GM18517 (cell line): Measurements from ENCODE around the gene ZNF346.

Experiments
- ATAC-seq: cut with Tn5 transposase; IDR thresholded peaks from one replicate; pipeline ENCODE4 v1.9.1; 2021; ENCODE audit warnings: mild to moderate bottlenecking, moderate library complexity; ENCODE audit not compliant: unreplicated experiment

Gene ZNF346

DNA sequence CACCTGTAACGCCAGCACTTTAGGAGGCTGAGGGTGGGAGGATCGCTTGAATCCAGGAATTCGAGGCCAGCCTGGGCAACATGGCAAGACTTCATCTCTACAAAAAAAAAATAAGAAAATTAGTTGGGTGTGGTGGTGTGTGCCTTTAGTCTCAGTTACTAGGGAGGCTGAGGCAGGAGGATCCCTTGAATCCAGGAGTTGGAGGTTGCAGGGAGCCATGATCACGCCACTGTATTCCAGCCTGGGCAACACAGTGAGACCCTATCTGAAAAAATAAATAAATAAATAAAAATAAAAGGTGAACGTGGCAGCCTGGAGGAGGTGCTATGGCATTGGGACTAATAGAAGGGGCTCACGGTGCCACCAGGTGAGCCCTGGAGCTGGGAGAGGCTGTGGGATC lies 71.3 kb downstream of the ZNF346 start:
- no peak for ATAC-seq

DNA sequence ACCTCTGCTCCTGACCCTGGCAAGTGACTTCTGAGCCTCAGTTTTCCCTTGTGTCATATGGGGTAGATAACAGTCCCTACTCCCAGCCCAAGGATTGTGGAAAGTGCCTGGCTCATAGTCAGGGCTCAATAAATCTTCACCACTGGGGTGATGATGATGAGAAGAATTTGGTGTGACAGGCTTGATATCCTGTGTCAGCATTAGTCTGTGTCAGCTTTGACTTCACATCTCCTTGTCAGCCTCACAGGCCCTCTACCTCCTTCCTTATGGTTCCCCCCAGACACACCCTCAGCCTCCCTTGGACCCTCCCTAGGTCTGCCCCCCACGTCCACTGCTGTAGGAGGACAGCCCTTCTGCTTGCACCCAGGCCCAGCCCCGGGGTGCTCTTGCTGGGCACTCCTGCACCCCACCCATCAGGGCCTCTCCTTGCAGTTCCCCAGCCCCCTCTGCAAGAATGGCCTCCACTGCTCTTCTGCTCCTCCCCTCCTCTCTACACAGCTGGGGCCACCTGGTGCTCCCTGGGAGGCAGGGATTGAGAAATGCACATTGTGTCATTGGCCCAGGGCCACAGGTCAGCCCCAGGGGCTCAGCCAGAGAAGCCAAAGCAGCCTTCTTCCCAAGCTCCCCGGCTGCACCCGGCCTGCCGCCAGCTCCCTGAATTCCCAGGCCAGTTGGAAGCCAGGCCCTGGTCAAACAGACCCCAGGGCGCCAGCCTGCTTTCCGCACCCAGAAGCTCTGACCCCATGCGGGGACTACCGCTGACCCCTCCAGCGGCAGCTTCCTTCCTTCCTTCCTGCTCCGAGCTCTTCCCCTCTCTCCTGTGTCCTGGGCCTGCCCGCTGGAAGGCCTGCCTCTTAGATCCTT lies 72.0 kb downstream of the ZNF346 start:
- no peak for ATAC-seq

DNA sequence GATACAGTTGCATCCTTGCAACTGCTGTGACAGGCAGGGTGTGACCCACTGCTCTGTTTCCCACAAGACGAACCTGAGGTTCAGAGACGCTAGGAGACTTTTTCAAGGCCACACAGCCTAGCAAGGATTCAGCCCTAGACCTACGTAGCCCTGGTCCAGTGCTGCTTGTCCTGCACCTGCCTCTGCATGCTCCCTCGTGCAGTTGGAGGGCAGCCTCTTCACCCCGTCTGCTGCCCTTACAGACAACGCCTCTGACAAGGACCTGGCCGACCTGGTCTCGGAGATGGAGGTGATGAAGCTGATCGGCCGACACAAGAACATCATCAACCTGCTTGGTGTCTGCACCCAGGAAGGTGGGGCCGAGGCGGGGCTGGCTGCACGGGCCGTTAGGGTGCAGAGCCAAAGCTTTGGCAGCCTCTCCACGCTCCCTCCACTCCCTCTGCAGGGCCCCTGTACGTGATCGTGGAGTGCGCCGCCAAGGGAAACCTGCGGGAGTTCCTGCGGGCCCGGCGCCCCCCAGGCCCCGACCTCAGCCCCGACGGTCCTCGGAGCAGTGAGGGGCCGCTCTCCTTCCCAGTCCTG lies 72.7 kb downstream of the ZNF346 start:
- no peak for ATAC-seq

DNA sequence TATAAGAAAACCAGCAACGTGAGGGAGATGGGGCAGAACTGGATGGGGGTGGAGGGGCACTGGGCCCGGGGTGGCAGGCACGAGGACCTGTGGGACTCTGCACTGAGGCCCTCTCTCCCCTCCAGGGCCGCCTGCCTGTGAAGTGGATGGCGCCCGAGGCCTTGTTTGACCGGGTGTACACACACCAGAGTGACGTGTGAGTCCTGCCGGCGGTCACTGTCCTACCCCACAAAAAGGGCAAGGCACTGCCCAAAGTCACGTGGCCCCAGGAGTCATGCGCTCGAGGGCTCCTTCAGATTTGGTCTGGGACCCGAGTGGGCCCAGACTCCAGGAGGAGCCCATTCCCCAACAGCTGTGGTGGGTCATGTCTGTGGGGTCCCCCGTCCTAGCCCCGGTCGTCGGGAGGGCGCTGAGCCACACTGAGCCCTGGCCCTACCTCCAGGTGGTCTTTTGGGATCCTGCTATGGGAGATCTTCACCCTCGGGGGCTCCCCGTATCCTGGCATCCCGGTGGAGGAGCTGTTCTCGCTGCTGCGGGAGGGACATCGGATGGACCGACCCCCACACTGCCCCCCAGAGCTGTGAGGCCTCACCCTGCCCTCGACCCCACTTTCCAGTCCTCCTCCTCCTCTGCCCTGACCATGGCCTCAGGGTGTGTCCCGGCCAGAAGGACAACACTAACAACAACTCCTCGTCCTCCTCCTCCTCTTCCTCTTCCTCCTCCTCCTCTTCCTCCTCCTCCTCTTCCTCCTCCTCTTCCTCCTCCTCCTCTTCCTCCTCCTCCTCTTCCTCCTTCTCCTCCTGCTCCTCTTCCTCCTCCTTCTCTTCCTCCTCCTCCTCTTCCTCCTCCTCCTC lies 73.9 kb downstream of the ZNF346 start:
- no peak for ATAC-seq

DNA sequence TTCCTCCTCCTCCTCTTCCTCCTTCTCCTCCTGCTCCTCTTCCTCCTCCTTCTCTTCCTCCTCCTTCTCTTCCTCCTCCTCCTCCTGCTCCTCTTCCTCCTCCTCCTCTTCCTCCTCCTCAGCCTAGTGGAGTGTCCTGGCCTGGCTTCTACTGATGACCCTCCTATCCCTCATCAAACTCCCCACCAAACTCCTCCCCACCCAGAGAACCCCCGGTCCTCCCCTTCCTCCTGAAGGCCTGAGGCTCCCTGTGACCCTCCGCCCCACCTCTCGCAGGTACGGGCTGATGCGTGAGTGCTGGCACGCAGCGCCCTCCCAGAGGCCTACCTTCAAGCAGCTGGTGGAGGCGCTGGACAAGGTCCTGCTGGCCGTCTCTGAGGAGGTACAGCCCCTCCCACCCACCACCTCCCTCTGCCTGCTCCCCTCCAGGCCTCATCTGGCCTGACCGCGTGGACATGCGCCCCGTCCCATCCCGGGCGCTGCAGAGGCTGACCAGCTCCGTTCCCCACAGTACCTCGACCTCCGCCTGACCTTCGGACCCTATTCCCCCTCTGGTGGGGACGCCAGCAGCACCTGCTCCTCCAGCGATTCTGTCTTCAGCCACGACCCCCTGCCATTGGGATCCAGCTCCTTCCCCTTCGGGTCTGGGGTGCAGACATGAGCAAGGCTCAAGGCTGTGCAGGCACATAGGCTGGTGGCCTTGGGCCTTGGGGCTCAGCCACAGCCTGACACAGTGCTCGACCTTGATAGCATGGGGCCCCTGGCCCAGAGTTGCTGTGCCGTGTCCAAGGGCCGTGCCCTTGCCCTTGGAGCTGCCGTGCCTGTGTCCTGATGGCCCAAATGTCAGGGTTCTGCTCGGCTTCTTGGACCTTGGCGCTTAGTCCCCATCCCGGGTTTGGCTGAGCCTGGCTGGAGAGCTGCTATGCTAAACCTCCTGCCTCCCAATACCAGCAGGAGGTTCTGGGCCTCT lies 74.8 kb downstream of the ZNF346 start:
- no peak for ATAC-seq

DNA sequence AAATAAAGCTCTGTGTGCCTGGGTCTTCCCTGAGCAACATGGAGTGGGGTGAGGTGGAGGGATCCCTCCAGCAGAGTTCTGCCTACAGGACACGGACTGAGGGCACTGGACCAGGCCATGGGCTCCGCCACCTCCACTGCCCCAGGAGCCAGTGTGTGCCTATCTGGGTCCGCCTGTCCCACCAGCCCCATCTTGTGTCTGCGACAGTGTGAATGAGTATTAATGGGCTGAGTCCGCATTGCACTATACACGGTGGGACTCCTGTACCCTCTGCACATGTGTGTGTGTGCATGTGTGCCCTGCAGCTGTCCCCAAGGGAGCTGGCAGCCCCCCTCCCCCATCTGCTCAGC lies 75.6 kb downstream of the ZNF346 start:
- no peak for ATAC-seq

DNA sequence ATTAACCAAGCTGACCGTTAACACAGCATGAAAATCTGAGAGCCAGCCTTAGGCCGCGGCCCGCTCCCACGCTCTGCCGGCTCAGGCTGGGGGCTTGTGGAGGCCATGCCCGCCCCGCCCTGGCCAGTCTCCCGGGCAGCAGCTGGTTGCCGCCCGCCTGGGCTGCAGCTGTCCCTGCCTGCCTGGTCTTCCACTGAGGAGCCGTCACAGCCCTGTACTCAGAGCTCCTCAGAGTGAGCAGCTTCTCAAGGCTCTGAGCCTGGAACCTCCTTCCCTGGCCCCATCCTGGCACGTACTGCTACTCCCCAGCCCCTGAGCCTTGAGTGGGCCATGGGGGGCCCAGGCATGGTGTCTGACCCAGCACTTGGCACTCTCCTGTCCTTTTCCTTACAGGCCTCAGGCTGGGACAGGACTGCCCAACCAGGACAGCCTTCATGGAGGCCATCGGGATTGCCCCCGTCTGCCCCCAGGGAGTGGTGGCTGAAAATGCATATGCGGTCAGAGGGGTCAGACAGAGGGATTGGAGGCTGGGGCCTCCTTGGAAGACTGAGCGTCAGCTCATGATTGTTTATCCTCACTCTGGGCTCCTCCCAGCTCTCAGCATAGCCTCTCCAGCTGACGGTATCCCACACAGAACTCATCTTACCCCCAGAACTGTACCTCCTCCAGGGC lies 76.1 kb downstream of the ZNF346 start:
- no peak for ATAC-seq

DNA sequence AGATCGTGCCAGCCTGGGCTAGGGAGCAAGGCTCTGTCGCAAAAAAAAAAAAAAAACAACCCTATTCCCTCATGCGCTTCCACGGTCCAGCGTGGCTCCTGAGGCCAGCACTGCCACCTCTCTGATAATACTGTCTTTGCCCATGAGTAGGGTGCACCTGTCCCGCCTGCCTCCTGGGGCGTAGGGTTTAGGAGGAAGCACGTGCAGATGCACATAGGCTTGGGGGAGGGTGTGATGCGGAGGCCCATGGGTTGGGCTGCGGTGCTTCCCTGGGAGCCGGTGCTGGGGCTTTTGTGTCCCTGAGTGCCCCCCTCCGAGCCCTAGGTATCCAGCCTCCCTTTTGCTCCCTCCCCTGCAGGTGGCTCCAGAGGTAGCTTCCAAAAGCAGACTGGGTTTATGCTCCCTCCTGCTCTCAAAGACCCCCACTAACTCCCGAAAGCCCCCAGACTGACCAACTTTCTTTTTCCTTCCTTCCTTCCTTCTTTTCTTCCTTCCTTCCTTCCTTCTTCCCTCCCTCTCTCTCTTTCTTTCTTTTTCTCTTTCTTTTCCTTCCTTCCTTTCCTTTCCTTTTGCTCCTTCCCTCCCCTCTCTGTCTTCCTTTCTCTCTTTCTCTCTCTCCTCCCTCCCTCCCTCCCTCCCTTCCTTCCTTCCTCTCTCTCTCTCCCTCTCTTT lies 77.1 kb downstream of the ZNF346 start:
- ATAC-seq: no peak

DNA sequence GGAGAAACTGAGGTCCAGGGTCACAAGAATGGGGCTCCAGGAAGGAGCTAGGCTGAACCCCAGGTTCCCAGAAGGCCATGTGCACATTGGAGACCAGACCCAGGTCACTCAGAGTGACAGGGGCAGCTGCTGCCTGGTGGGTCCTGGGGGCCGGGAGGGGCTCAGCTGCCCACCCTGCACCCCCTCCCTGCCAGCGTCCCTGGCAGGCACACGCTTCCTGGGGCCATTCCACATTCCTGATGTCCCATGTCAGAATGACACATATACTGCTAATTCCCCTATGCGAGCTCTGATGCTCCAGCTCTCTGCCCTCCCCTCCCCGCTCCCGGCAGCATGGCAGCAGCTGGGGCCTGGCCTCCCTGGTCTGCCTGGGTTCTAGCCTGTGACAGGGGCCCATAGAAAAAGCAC lies 78.2 kb downstream of the ZNF346 start:
- ATAC-seq: no peak

DNA sequence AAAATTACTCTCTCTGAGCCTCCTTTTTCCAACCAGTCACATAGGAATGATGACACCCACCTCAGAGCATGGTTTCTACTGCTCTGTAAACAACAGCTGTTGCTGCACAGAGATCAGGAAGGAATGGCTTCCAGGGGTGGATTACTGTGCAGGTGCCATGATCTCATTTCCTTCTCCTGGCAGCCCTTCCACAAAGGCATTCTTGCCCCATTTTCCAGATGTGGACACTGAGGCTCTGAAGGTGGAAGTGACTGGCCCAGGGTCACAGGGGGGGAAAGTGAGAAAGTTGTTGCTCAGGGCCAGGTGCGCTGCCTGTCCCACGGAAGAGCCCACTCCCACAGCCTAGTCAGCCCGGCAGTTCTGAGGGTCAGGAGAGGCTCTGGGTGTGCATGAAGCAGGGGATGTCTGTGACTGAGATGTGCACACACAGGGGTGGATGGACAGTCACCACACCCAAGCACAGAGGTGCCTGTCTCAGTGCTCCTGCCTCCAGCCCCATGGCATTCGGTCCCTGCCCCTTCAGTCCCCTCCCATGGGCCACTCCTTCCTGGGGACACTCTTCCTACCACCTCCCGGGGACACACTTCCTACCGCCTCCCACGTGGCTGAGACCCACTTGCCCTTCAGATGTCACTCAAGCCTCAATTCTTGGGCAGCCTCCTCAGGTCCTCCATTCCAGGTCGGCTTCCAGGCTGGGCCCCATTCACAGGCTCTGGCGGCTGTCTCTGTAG lies 81.2 kb downstream of the ZNF346 start:
- no peak for ATAC-seq

DNA sequence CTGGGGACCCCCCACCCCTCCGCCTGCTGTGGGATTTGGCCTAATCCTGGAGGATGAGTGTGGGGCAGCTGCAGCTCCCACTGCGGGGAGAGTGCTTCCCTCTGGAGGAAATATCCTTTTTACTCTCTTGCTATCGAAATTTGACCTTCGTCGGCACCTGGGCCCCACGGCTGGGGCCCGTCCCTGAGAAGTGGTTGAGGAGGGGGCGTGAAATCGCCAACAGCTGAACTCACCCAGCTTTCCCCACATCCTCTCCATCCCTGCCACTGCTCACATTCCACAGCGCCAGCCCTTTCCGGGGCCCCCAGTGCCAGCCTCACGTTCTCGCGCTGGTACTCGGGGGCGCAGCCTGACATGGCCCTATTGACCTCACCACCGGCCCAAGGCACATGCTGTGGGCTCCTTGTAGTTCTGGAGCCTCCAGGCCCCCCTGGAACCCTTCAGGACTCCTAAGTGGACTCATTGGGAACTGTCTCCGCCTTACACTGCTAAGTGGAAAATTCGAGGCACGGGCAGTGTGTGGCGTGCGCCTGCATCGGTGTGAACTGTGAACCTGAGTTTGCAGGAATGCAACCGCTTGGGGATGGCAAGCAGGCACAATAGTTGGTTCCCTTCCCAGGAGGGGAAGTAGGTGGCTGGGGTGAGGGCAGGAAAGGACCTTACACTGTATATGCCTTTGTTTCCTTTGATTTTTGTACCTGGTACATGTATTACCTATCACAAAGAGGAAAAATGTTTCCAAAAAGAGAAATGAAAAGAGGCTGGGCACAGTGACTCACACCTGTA lies 83.4 kb downstream of the ZNF346 start:
- ATAC-seq: no peak

DNA sequence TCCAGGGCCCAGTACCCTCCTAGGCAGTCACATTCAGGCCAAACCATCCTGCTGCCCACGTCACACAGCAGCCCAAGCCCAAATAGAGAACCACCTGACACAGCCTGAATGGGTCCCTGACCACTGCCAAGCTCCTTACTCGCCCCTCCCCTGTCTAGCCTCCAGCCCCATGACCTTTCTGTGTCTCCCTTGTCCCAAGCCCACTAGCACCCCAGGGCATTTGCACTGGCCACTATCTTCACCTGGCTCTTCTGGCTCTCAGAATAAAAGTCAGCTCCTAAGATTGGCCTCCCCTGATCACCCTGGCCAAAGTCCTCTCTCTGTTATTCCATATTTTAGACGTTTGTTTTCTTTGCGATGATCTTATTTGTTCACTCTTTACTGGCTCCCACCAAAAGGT lies 84.7 kb downstream of the ZNF346 start:
- ATAC-seq: no peak

DNA sequence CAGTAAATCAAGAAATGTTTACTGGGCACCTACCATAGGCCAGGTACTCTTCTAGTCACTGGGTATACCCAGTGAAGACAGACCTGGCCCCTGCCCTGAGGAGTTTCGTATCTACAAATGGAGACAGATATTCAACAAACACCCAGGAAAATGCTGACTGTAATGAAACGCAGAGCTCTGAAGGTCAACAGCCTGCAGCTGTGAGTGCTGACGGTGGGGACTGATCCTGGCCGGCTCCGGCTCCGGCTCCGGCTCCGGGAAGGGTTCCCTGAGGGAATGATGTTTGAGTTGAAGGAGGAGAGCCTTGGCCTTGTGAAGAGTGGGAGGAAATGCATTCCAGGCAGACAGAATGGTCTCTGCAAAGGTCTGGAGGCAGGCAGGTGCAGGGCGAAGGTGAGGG lies 87.3 kb downstream of the ZNF346 start:
- ATAC-seq: no peak

DNA sequence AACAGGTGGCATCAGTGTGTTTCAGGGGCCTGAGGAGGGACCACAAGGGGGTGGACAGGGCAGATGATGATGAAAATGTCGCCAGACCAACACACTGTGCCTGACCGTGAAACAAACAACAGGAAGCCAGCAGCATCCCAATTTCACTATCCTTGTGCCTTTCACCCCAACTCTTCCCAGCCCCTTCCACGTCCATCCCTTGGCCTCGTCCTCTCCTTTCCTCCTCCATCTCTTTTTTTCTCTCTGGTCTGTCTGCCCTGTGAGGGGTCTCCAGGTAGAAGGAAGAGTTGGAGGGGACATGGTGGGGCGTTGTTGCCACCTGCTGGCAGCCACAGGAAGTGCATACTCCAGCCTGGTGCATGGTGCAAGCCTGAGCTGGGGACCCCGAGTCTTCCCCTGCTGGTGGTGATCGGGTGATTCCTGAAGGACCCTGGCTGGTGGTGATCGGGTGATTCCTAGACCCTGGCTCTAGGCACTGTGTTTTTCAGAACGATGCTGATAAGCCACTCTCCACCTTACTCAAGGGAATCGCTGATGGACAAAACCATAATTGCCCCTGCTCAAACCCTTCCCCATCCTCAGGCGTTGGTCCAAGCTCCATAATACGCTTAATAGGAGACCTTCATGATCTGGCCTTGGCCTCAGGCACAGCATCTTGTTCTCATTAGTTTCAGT lies 89.4 kb downstream of the ZNF346 start:
- no peak for ATAC-seq

DNA sequence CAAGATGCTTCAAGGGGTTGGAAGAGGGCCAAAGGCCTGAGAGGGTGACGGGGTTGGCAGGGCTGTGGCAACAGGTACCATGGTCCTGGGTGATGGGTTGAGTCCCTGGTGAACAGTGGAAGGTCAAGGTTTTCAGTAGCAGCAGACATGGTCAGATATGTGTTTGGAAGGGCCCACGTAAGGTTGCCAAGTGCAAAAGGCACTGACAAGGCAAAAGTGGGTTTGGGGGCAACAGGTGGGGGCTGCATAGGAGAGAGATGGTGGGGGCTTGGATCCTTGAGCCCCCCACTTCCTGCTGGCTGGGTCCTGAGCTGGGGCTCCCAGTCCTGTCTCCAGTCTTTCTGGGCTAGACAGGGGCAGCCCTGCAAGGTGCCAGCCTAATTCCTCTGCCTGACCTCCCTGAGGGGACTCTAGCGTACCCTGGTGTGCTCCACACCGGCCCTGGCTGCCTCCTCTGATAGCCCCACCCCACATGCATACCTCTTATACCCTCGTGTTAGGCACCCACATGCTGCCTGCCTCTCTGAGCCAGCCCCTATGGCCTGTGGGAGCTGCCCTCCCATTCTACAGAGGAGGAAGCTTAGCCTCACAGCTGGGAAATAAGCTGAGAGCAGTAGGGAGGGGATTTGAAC lies 90.2 kb downstream of the ZNF346 start:
- no peak for ATAC-seq

DNA sequence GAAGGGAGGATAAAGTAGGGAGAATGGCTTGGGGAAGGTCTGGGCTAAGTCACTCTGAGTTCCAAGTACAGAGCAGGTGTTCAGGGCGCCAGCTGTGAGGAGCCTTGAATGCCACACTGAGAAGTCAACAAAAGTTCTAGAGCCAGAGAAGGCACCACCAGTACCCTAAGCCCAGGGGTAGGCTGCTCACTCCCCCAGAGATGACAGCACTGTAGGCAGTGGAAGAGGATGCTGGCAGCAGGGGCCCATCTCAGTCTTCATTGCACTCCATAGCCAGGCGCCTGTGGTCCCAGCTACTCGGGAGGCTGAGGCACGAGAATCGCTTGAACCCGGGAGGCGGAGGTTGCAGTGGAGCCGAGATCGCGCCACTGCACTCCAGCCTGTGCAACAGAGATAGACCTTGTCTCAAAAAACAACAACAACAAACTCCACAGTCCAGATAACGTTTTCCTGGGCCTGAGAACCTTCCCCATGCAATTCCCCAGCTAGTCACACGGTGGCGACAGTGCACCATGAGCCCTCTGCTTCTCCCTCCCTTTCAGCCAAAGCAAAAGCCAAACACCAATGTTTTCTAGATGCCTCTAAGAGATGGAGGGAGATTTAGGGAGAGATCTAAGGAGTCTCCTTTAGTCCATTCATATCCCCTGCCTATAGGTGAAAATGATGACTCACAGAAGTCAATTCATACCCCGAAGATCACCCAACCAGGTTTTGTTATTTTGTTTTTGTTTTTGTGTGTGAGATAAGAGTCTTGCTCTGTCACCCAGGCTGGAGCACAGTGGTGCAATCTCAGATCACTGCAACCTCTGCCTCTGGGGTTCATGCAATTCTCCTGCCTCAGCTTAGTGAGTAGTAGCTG lies 91.3 kb downstream of the ZNF346 start:
- peak; percentile 58 for ATAC-seq
